SK-MEL-5 (cell line): ENCODE data around the gene DTX3L. TPM values are rescaled to one million over a fixed set of nuclear protein-coding genes. Genes with fewer than 3 reads are reported as not detected.

Experiments used
- DNase-seq: peaks from one replicate; pipeline ENCODE4 v3.0.0-alpha.2; 2016; ENCODE audit warnings: low read depth, low spot score
- in situ Hi-C: cut with HindIII; loops from 2 replicates; pipeline ENCODE4 v1.10.0; 2016; ENCODE audit warnings: low sequenced_read_pairs, high pct_unique_total_duplicates, low pct_unique_long_range_greater_than_20kb
- total RNA-seq: library from RNA; depleted of rRNA; stranded (reverse); fragments of >200 nt; shearing (Covaris generic); gene quantifications from 2 replicates; pipeline ENCODE4 v1.2.3, GENCODE V29; 2014

DTX3L gene
- total RNA-seq, 1 experiment from 2014 or later = 32.3 TPM

GRCh38 chr3:122586773-122587485, 22.8 kb downstream of the DTX3L start:
- DNase-seq = no peak
- in situ Hi-C loops = no loop called here

- DNase-seq = no peak
- in situ Hi-C loops = no loop called here
Observed at GRCh38 chr3:122587572-122587971, 23.4 kb downstream of the DTX3L start.

- no peak for DNase-seq
- in situ Hi-C loops = no loop called here
Observed at GRCh38 chr3:122589297-122589696, 25.2 kb downstream of the DTX3L start.

GRCh38 chr3:122590610-122591009, 26.5 kb downstream of the DTX3L start:
- in situ Hi-C loops = no loop called here
- DNase-seq = no peak

- DNase-seq = no peak
Observed at GRCh38 chr3:122594025-122594424, 29.9 kb downstream of the DTX3L start.

GRCh38 chr3:122598151-122598550, 34.0 kb downstream of the DTX3L start:
- no peak for DNase-seq
- in situ Hi-C loops = no loop called here

More at GRCh38 chr3:122594025-122594424, 29.9 kb downstream of the DTX3L start:
- in situ Hi-C loops = no loop called here

- in situ Hi-C loops = no loop called here
- DNase-seq = no peak
Observed at GRCh38 chr3:122598556-122598955, 34.4 kb downstream of the DTX3L start.

GRCh38 chr3:122602011-122602710, 38.0 kb downstream of the DTX3L start:
- DNase-seq = no peak
- in situ Hi-C loops = no loop called here

GRCh38 chr3:122603056-122603455, 38.9 kb downstream of the DTX3L start:
- in situ Hi-C loops = no loop called here
- no peak for DNase-seq

- DNase-seq = no peak
- in situ Hi-C loops = no loop called here
Observed at GRCh38 chr3:122606330-122606729, 42.2 kb downstream of the DTX3L start.

- DNase-seq = no peak
- in situ Hi-C loops = no loop called here
Observed at GRCh38 chr3:122608916-122609315, 44.8 kb downstream of the DTX3L start.

- in situ Hi-C loops = no loop called here
- no peak for DNase-seq
Observed at GRCh38 chr3:122609798-122610559, 45.8 kb downstream of the DTX3L start.

GRCh38 chr3:122612696-122613095, 48.6 kb downstream of the DTX3L start:
- no peak for DNase-seq
- in situ Hi-C loops = no loop called here

GRCh38 chr3:122615303-122615702, 51.2 kb downstream of the DTX3L start:
- in situ Hi-C loops = no loop called here
- DNase-seq = peak; percentile 36

GRCh38 chr3:122618614-122619013, 54.5 kb downstream of the DTX3L start:
- DNase-seq = no peak
- in situ Hi-C loops = no loop called here

- in situ Hi-C loops = no loop called here
- no peak for DNase-seq
Observed at GRCh38 chr3:122619040-122619439, 54.9 kb downstream of the DTX3L start.

- no peak for DNase-seq
- in situ Hi-C loops = no loop called here
Observed at GRCh38 chr3:122620399-122620798, 56.3 kb downstream of the DTX3L start.

GRCh38 chr3:122621112-122621511, 57.0 kb downstream of the DTX3L start:
- DNase-seq = no peak
- in situ Hi-C loops = no loop called here
